Measurements from ENCODE around the gene PPP3R1.
"Not testable (repeated sequence)": the region's sequence is repeated elsewhere in the genome, so short reads cannot be mapped to it uniquely, and the experiment has no call there.

PPP3R1 gene

GRCh38 chr2:68185541-68186164, 66.7 kb downstream of the PPP3R1 start:
- peak; percentile 53 for DNase-seq (ENCODE audit: low read depth)

GRCh38 chr2:68182902-68183301, 69.4 kb downstream of the PPP3R1 start:
- DNase-seq (ENCODE audit: low read depth), result no peak

- DNase-seq (ENCODE audit: low read depth), result no peak
These were observed 73.2 kb downstream of the PPP3R1 start for GRCh38 chr2:68178954-68179627.

GRCh38 chr2:68178432-68178831, 73.9 kb downstream of the PPP3R1 start:
- no peak for DNase-seq (ENCODE audit: low read depth)

GRCh38 chr2:68177541-68177940, 74.8 kb downstream of the PPP3R1 start:
- no peak for DNase-seq (ENCODE audit: low read depth)

GRCh38 chr2:68176657-68177056, 75.7 kb downstream of the PPP3R1 start:
- DNase-seq (ENCODE audit: low read depth), result no peak

GRCh38 chr2:68175210-68175609, 77.1 kb downstream of the PPP3R1 start:
- DNase-seq (ENCODE audit: low read depth), result not testable (repeated sequence)

- DNase-seq (ENCODE audit: low read depth), result no peak
These were observed 79.2 kb downstream of the PPP3R1 start for GRCh38 chr2:68172990-68173700.

- no peak for DNase-seq (ENCODE audit: low read depth)
These were observed 79.8 kb downstream of the PPP3R1 start for GRCh38 chr2:68172521-68172920.

- no peak for DNase-seq (ENCODE audit: low read depth)
These were observed 80.6 kb downstream of the PPP3R1 start for GRCh38 chr2:68171684-68172083.

GRCh38 chr2:68171146-68171545, 81.2 kb downstream of the PPP3R1 start:
- DNase-seq (ENCODE audit: low read depth), result no peak

GRCh38 chr2:68169308-68169707, 83.0 kb downstream of the PPP3R1 start:
- no peak for DNase-seq (ENCODE audit: low read depth)

GRCh38 chr2:68167186-68167585, 85.1 kb downstream of the PPP3R1 start:
- DNase-seq (ENCODE audit: low read depth), result no peak

- DNase-seq (ENCODE audit: low read depth), result no peak
These were observed 88.7 kb downstream of the PPP3R1 start for GRCh38 chr2:68163641-68164040.

GRCh38 chr2:68158134-68158447, 94.2 kb downstream of the PPP3R1 start:
- no peak for DNase-seq (ENCODE audit: low read depth)

GRCh38 chr2:68157402-68158133, 94.8 kb downstream of the PPP3R1 start, which contains the start of gene PNO1:
PNO1 (plus strand) TSS chr2:68157888; CDS start chr2:68157935, 47 bp downstream.
- DNase-seq (ENCODE audit: low read depth), result peak; percentile 85

GRCh38 chr2:68157002-68157401, 95.3 kb downstream of the PPP3R1 start:
- no peak for DNase-seq (ENCODE audit: low read depth)

GRCh38 chr2:68156419-68156818, 95.9 kb downstream of the PPP3R1 start:
- no peak for DNase-seq (ENCODE audit: low read depth)

- no peak for DNase-seq (ENCODE audit: low read depth)
These were observed 96.7 kb downstream of the PPP3R1 start for GRCh38 chr2:68155618-68156017.

GRCh38 chr2:68152681-68153347, 99.5 kb downstream of the PPP3R1 start:
- no peak for DNase-seq (ENCODE audit: low read depth)

GRCh38 chr2:68151037-68151436, 101.3 kb downstream of the PPP3R1 start:
- DNase-seq (ENCODE audit: low read depth), result no peak

- no peak for DNase-seq (ENCODE audit: low read depth)
These were observed 110.5 kb downstream of the PPP3R1 start for GRCh38 chr2:68141875-68142274.

Measured in CMK (cell line).